OCI-LY7 (cell line): ENCODE data around the gene ALS2CL. TPM values are rescaled to one million over a fixed set of nuclear protein-coding genes. Genes with fewer than 3 reads are reported as not detected.

ENCODE experiments used
- BruUV-seq: library from RNA; stranded (reverse); fragments of 400-500 nt; replicated peaks from 2 replicates; lab custom pipeline; 2021; lab: Mats Ljungman, UMichigan
- CTCF ChIA-PET: fragments of 300-600 bp; sonication (Branson Sonifier 250); formaldehyde crosslinking; loops from one replicate; lab custom pipeline; 2022; ENCODE audit warnings: antibody characterized with exemption; ENCODE audit not compliant: unreplicated experiment; lab: Charles Lee
- POLR2A ChIA-PET: fragments of 300-600 bp; sonication (Branson Sonifier 250); formaldehyde crosslinking; loops from one replicate; lab custom pipeline; 2022; ENCODE audit warnings: antibody characterized with exemption; lab: Charles Lee
- DNase-seq: peaks from one replicate; pipeline ENCODE4 v3.0.0-alpha.2; 2015; ENCODE audit warnings: low spot score
- H2AFZ ChIP-seq: fragments of 200-600 bp; sonication (generic), shearing (Covaris generic); 2 replicates; pipeline ENCODE4 v1.6.1; 2014; ENCODE audit warnings: mild to moderate bottlenecking, antibody characterized with exemption, low read length, moderate library complexity
- H3K27ac ChIP-seq: fragments of 200-600 bp; sonication (generic); 2 replicates; pipeline ENCODE4 v1.5.1; 2014; ENCODE audit warnings: mixed run types, low read depth, mild to moderate bottlenecking, moderate library complexity, low read length, inconsistent platforms; ENCODE audit not compliant: poor library complexity, severe bottlenecking
- H3K36me3 ChIP-seq: fragments of 200-600 bp; sonication (generic); 2 replicates; pipeline ENCODE4 v1.6.1; 2014; ENCODE audit warnings: mild to moderate bottlenecking, antibody characterized with exemption, low read length, moderate library complexity, mixed read lengths; ENCODE audit not compliant: insufficient read depth
- H3K4me1 ChIP-seq: fragments of 200-600 bp; sonication (generic); 2 replicates; pipeline ENCODE4 v1.5.1; 2014; ENCODE audit warnings: mild to moderate bottlenecking, low read length; ENCODE audit not compliant: insufficient read depth, poor library complexity, severe bottlenecking
- H3K4me2 ChIP-seq: fragments of 200-600 bp; sonication (generic); 2 replicates; pipeline ENCODE4 v1.6.1; 2014; ENCODE audit warnings: mild to moderate bottlenecking, low read length
- H3K4me3 ChIP-seq: fragments of 200-600 bp; sonication (generic); 2 replicates; pipeline ENCODE4 v1.5.1; 2014; ENCODE audit warnings: mild to moderate bottlenecking, low read depth, low read length; ENCODE audit not compliant: poor library complexity, severe bottlenecking
- H3K79me2 ChIP-seq: fragments of 200-600 bp; sonication (generic); 2 replicates; pipeline ENCODE4 v1.6.1; 2016; ENCODE audit warnings: low read depth, mild to moderate bottlenecking, low read length, moderate library complexity, mixed read lengths; ENCODE audit not compliant: insufficient read depth
- H3K9me2 ChIP-seq: fragments of 200-600 bp; sonication (generic); 2 replicates; pipeline ENCODE4 v1.6.1; 2016; ENCODE audit warnings: mild to moderate bottlenecking, low read length, mixed read lengths; ENCODE audit not compliant: insufficient read depth
- H3K9me3 ChIP-seq: fragments of 200-600 bp; sonication (generic); 2 replicates; pipeline ENCODE4 v1.6.1; 2014; ENCODE audit warnings: mild to moderate bottlenecking, mixed run types, low read length, mixed read lengths
- H4K20me1 ChIP-seq: fragments of 200-600 bp; sonication (generic); 2 replicates; pipeline ENCODE4 v1.6.1; 2014; ENCODE audit warnings: mild to moderate bottlenecking, antibody characterized with exemption, low read length, moderate library complexity, mixed read lengths; ENCODE audit not compliant: insufficient read depth
- EZH2phosphoT487 ChIP-seq: fragments of 200-600 bp; sonication (generic); IDR thresholded peaks from 2 replicates; pipeline ENCODE4 v1.6.1; 2018; ENCODE audit warnings: low read depth, borderline replicate concordance, mild to moderate bottlenecking, mixed run types, antibody characterized with exemption, low read length, moderate library complexity, mixed read lengths
- intact Hi-C: fragments of 100-400 bp; cut with micrococcal nuclease; formaldehyde crosslinking; loops from one replicate; pipeline ENCODE4 v1.10.0; 2022; ENCODE audit not compliant: unreplicated experiment
- total RNA-seq, 2 experiments: library from RNA; depleted of rRNA in 1 of 2; stranded (reverse); fragments of >200 nt in 1 of 2; shearing (Covaris generic) in 1 of 2; gene quantifications; 2 replicates each; pipeline ENCODE4 v1.2.3, GENCODE V29; 2014 to 2022
- TF ChIP-seq, protein P1 (sequence below): fragments of 200-600 bp; sonication (generic); conservative IDR thresholded peaks from 2 replicates; pipeline ENCODE4 v1.5.1; 2014; ENCODE audit warnings: mild to moderate bottlenecking, antibody characterized with exemption, low read length, moderate library complexity, mixed read lengths

The ALS2CL gene
- total RNA-seq, 2 experiments from 2014 or later = 0.28 TPM; not detected in 1

GRCh38 chr3:46702246-46703012 is 8.9 kb upstream of the ALS2CL start:
- Histone ChIP-seq H3K4me2 (no peak overlapping the region), H3K4me3 (no peak overlapping the region), H3K79me2 (no peaks in the 10 kb centered on the region), H3K36me3 (no peaks in the 10 kb centered on the region), H3K4me1 (no peaks in the 10 kb centered on the region), H4K20me1 (no peaks in the 10 kb centered on the region), H3K27ac (no peak overlapping the region), H2AFZ (no peak overlapping the region), H3K9me3 (no peaks in the 10 kb centered on the region), H3K9me2 (no peaks in the 10 kb centered on the region)
- POLR2A ChIA-PET = no interaction called here
- TF ChIP-seq, protein P1, sequence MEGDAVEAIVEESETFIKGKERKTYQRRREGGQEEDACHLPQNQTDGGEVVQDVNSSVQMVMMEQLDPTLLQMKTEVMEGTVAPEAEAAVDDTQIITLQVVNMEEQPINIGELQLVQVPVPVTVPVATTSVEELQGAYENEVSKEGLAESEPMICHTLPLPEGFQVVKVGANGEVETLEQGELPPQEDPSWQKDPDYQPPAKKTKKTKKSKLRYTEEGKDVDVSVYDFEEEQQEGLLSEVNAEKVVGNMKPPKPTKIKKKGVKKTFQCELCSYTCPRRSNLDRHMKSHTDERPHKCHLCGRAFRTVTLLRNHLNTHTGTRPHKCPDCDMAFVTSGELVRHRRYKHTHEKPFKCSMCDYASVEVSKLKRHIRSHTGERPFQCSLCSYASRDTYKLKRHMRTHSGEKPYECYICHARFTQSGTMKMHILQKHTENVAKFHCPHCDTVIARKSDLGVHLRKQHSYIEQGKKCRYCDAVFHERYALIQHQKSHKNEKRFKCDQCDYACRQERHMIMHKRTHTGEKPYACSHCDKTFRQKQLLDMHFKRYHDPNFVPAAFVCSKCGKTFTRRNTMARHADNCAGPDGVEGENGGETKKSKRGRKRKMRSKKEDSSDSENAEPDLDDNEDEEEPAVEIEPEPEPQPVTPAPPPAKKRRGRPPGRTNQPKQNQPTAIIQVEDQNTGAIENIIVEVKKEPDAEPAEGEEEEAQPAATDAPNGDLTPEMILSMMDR = no peak
- TF ChIP-seq EZH2phosphoT487 = no peak
- DNase-seq = no peak
- no TSS peak for BruUV-seq
- CTCF ChIA-PET = no interaction called here
- intact Hi-C loops = loop anchor here (10.0 kb wide), 2 partner anchors 312 to 672 kb away; no protein-coding TSS in a partner anchor

GRCh38 chr3:46701181-46701939 is 7.9 kb upstream of the ALS2CL start, which contains the start of gene TMIE:
TMIE (plus strand) TSS chr3:46701392; CDS start chr3:46701488, 96 bp downstream.
- CTCF ChIA-PET = no interaction called here
- TF ChIP-seq EZH2phosphoT487 = no peak
- TF ChIP-seq, protein P1 = no peak
- Histone ChIP-seq H3K9me3 (no peaks in the 10 kb centered on the region), H3K9me2 (no peaks in the 10 kb centered on the region), H3K36me3 (no peaks in the 10 kb centered on the region), H4K20me1 (no peaks in the 10 kb centered on the region), H3K4me3 (no peak within 1 kb of the TSS), H2AFZ (no peak within 1 kb of the TSS), H3K4me1 (no peaks in the 10 kb centered on the region), H3K4me2 (no peak within 1 kb of the TSS), H3K27ac (no peak within 1 kb of the TSS), H3K79me2 (no peaks in the 10 kb centered on the region)
- POLR2A ChIA-PET = no interaction called here
- no TSS peak for BruUV-seq
- intact Hi-C loops = loop anchor here (10.0 kb wide), 2 partner anchors 313 to 673 kb away; no protein-coding TSS in a partner anchor
- no peak for DNase-seq
